K562 (cell line): Measurements from ENCODE around the gene PIGL. TPM values are rescaled to one million over a fixed set of nuclear protein-coding genes. Genes with fewer than 3 reads are reported as not detected.

Source experiments
- ATAC-seq: fragments of 200-7000 bp; cut with Tn5 transposase; 3 replicates; pipeline ENCODE4 v1.9.1; 2020; ENCODE audit warnings: moderate library complexity
- BruUV-seq: library from RNA; stranded (reverse); fragments of 400-500 nt; replicated peaks from 2 replicates; lab custom pipeline; 2021; lab: Mats Ljungman, UMichigan
- CTCF ChIA-PET: fragments of 300-600 bp; formaldehyde crosslinking; extraction: SDS; loops from one replicate; lab custom pipeline; 2021; ENCODE audit warnings: low intra/inter-chr PET ratio; lab: Yijun Ruan, JAX
- POLR2A ChIA-PET: fragments of 300-600, 350-650 bp; sonication (Branson Sonifier 250); formaldehyde crosslinking; extraction: SDS; loops from one replicate; lab custom pipeline; 2021; ENCODE audit warnings: antibody characterized with exemption, inconsistent platforms; lab: Yijun Ruan, JAX
- DNase-seq, 4 experiments: peaks; one replicate each; pipeline versions ENCODE4 v3.0.0 to v3.0.0-alpha.2; 2011 to 2018; ENCODE audit warnings: low spot score in 3 of 4, mixed read lengths in 3 of 4; ENCODE audit errors: extremely low read depth in 1 of 4
- FAIRE-seq: peaks from 2 replicates; lab custom pipeline; 2011; peaks lifted over from hg19 to GRCh38; lab: Jason Lieb, UNC
- H2AFZ ChIP-seq: 2 replicates; pipeline ENCODE4 v1.6.0; 2011; ENCODE audit warnings: low read depth, low read length, control low read depth, inconsistent platforms
- H3K27ac ChIP-seq: fragments of 200-600 bp; 3 replicates; pipeline ENCODE4 v1.8.0; 2011; ENCODE audit warnings: low read depth, mild to moderate bottlenecking, control low read depth, inconsistent platforms, low read length, moderate library complexity, mixed read lengths; ENCODE audit errors: extremely low read depth
- H3K27me3 ChIP-seq, 2 experiments: fragments of 300-600 bp in 1 of 2; 2 replicates in 1 of 2; 3 replicates in 1 of 2; pipeline versions ENCODE4 v1.6.0 to v1.8.0; 2011; ENCODE audit warnings: inconsistent platforms in 2 of 2, low read length in 2 of 2, mild to moderate bottlenecking in 1 of 2, mixed read lengths in 1 of 2, moderate library complexity in 1 of 2; ENCODE audit not compliant: control insufficient read depth in 2 of 2, insufficient read depth in 2 of 2
- H3K36me3 ChIP-seq: fragments of 300-600 bp; 3 replicates; pipeline ENCODE4 v1.8.0; 2011; ENCODE audit warnings: mild to moderate bottlenecking, low read length, inconsistent platforms; ENCODE audit not compliant: control insufficient read depth, insufficient read depth
- H3K4me1 ChIP-seq, 2 experiments: fragments of 200-600 bp in 1 of 2; replicated peaks in 1 of 2; 2 replicates in 1 of 2; 3 replicates in 1 of 2; pipeline versions ENCODE4 v1.5.1 to v1.8.0; 2011; ENCODE audit warnings: inconsistent platforms in 2 of 2, low read length in 2 of 2, mild to moderate bottlenecking in 1 of 2, mixed read lengths in 1 of 2, moderate library complexity in 1 of 2; ENCODE audit not compliant: control insufficient read depth in 2 of 2, insufficient read depth in 2 of 2
- H3K4me2 ChIP-seq: 2 replicates; pipeline ENCODE4 v1.6.1; 2011; ENCODE audit warnings: low read length, control low read depth, inconsistent platforms, mixed read lengths; ENCODE audit not compliant: insufficient read depth
- H3K4me3 ChIP-seq: fragments of 200-600 bp; sonication (generic), shearing (Covaris generic); 2 replicates; pipeline ENCODE4 v1.5.1; 2016; ENCODE audit warnings: control low read depth, inconsistent platforms
- H3K79me2 ChIP-seq: fragments of 200-600 bp; 3 replicates; pipeline ENCODE4 v1.8.0; 2011; ENCODE audit warnings: low read length, inconsistent platforms; ENCODE audit not compliant: control insufficient read depth, insufficient read depth
- H3K9ac ChIP-seq, 2 experiments: 2 replicates each; pipeline versions ENCODE4 v1.6.0 to v1.6.1; 2011; ENCODE audit warnings: low read depth in 2 of 2, low read length in 2 of 2, control low read depth in 1 of 2, inconsistent platforms in 1 of 2, mild to moderate bottlenecking in 1 of 2, mixed read lengths in 1 of 2; ENCODE audit not compliant: insufficient read depth in 1 of 2
- H3K9me1 ChIP-seq: one replicate; pipeline ENCODE4 v1.6.0; 2011; ENCODE audit warnings: inconsistent platforms, mild to moderate bottlenecking, low read length, moderate library complexity; ENCODE audit not compliant: control insufficient read depth, insufficient read depth
- H3K9me3 ChIP-seq: replicated peaks from 2 replicates; pipeline ENCODE4 v1.5.1; 2011; ENCODE audit warnings: low read depth, low read length, inconsistent platforms; ENCODE audit not compliant: control insufficient read depth, insufficient read depth
- H4K20me1 ChIP-seq: replicated peaks from 2 replicates; pipeline ENCODE4 v1.6.1; 2011; ENCODE audit warnings: low read length, inconsistent platforms, mixed read lengths; ENCODE audit not compliant: control insufficient read depth, insufficient read depth
- ATF3 ChIP-seq, 2 experiments: fragments of 450-650 bp in 1 of 2; sonication (generic) in 1 of 2; formaldehyde crosslinking in 1 of 2; IDR thresholded peaks in 1 of 2; conservative IDR thresholded peaks in 1 of 2; 2 replicates each; pipeline versions ENCODE4 v1.6.1 to v1.8.1; 2016 to 2023; ENCODE audit warnings: mild to moderate bottlenecking in 2 of 2, moderate library complexity in 2 of 2, inconsistent platforms in 1 of 2, missing genetic modification reagents in 1 of 2
- CBFA2T3 ChIP-seq: fragments of 450-650 bp; IDR thresholded peaks from 2 replicates; pipeline ENCODE4 v1.6.1; 2017
- JUND ChIP-seq, 2 experiments: IDR thresholded peaks; 2 replicates in 1 of 2; 3 replicates in 1 of 2; pipeline ENCODE4 v1.6.1; 2011; ENCODE audit warnings: borderline replicate concordance in 2 of 2, low read depth in 2 of 2, low read length in 2 of 2, improper control_type of control experiment in 1 of 2, missing biosample characterization in 1 of 2, missing genetic modification characterization in 1 of 2, missing genetic modification reagents in 1 of 2
- NFIC ChIP-seq: fragments of 450-650 bp; IDR thresholded peaks from 2 replicates; pipeline ENCODE4 v1.6.1; 2017; ENCODE audit warnings: mild to moderate bottlenecking, inconsistent platforms
- WHSC1 ChIP-seq: IDR thresholded peaks from one replicate; pipeline ENCODE4 v1.6.1; 2012; ENCODE audit warnings: low read length, control low read depth, inconsistent platforms
- ZNF134 ChIP-seq: fragments of 250-450 bp; sonication (Bioruptor Pico); conservative IDR thresholded peaks from 2 replicates; pipeline ENCODE4 v1.4.0; 2020
- WGBS: fragments of 100-300 bp; shearing (Covaris generic); methylation state at CpG from one replicate; pipeline ENCODE4 v1.1.6; 2016; ENCODE audit warnings: low coverage, mixed read lengths; ENCODE audit not compliant: insufficient coverage; ENCODE audit errors: missing lambda C conversion rate; 5-methylcytosine and 5-hydroxymethylcytosine counted together
- in situ Hi-C: fragments of 300-500 bp; cut with MboI; formaldehyde crosslinking; loops from 4 replicates; pipeline ENCODE4 v1.15.0; 2018; ENCODE audit warnings: inconsistent platforms, mixed read lengths
- intact Hi-C: fragments of 100-400 bp; cut with micrococcal nuclease; formaldehyde crosslinking; loops from 2 replicates; pipeline ENCODE4 v1.14.2; 2022
- polyA plus RNA-seq, 8 experiments: library from polyadenylated mRNA; depleted of rRNA in 4 of 8; stranded (reverse) in 5 of 8; unstranded in 3 of 8; fragments of >200 nt; fragmentation: Nextera tagmentation in 2 of 8; fragmentation: Illumina TruSeq in 1 of 8; extraction: Ambion mirVana in 2 of 8; extraction: Trizol in 1 of 8; gene quantifications; 2 replicates each; pipeline versions ENCODE4 v1.2.1 to v1.2.3, GENCODE V29; 2011 to 2014; ENCODE audit warnings: inconsistent platforms in 1 of 8, missing spikeins in 1 of 8
- total RNA-seq, 7 experiments: library from RNA; depleted of rRNA in 6 of 7; stranded (reverse); fragments of >200 nt in 6 of 7; fragmentation: Illumina TruSeq in 2 of 7; extraction: Trizol in 2 of 7; gene quantifications; 2 replicates each; pipeline versions ENCODE4 v1.2.1 to v1.2.3, GENCODE V29; 2011 to 2021; ENCODE audit warnings: low replicate concordance in 1 of 7

The PIGL gene
- total and polyA plus RNA-seq, 9 of the 15 experiments (the other 6 are each of a cell fraction or from before 2014, with no cell fraction given), result 19.9 to 55.3 (median 29.6) TPM

GRCh38 chr17:16371742-16372141 lies 154.7 kb downstream of the PIGL start:
- H3K27me3 ChIP-seq, result no peaks in the 10 kb centered on the region
- TF ChIP-seq ZNF134 (CRISPR knock-in tag) (no peak), JUND (IDR thresholded peaks at IDR 0.05; ENCODE audit: borderline replicate concordance, low read depth, low read length) (0 out of 2 replicates have a peak, but pooled peaks have one; percentile 27), JUND (tag; IDR thresholded peaks at IDR 0.05; ENCODE audit: borderline replicate concordance, low read depth, low read length) (no peak), WHSC1 (no peak), ATF3 (IDR thresholded peaks at IDR 0.05) (0 out of 2 replicates have a peak, but pooled peaks have one; percentile 28), ATF3 (CRISPR knock-in tag; conservative IDR thresholded peaks at IDR 0.05) (no peak), NFIC (0 out of 2 replicates have a peak, but pooled peaks have one; percentile 11), CBFA2T3 (peak; percentile 9; the same call in 1 of the 2 replicates)
- no peaks in the 10 kb centered on the region for H3K36me3 ChIP-seq
- CTCF ChIA-PET, result no interaction called here
- intact Hi-C loops (no loop called here), in situ Hi-C loops (no loop called here)
- POLR2A ChIA-PET, result interaction anchor here (1.0 to 1.1 kb wide), 2 partner anchors 9 to 14 kb away, joined by 3 read pairs; partner anchors contain the start of gene UBB
- ATAC-seq (no peak), DNase-seq (no peak), FAIRE-seq (no peak)
- H4K20me1 ChIP-seq, result no peaks in the 10 kb centered on the region
- no peak overlapping the region for H2AFZ ChIP-seq
- no peak overlapping the region for H3K27ac ChIP-seq
- no peaks in the 10 kb centered on the region for H3K79me2 ChIP-seq
- WGBS, result 88% methylated on average over 5 of the region's 5 CpGs
- H3K9ac ChIP-seq, result no peak overlapping the region
- H3K9me1 ChIP-seq, result no peaks in the 10 kb centered on the region
- no peaks in the 10 kb centered on the region for H3K4me1 ChIP-seq
- no TSS peak for BruUV-seq
- H3K4me2 ChIP-seq, result no peak overlapping the region
- H3K4me3 ChIP-seq, result no peak overlapping the region
- H3K9me3 ChIP-seq, result no peaks in the 10 kb centered on the region
